ENCODE measurements around the gene DLG2. TPM values are rescaled to one million over a fixed set of nuclear protein-coding genes. Genes with fewer than 3 reads are reported as not detected.

Gene DLG2
- total and polyA plus RNA-seq, 2 donors: 4.8 to 6.6 TPM

DNA sequence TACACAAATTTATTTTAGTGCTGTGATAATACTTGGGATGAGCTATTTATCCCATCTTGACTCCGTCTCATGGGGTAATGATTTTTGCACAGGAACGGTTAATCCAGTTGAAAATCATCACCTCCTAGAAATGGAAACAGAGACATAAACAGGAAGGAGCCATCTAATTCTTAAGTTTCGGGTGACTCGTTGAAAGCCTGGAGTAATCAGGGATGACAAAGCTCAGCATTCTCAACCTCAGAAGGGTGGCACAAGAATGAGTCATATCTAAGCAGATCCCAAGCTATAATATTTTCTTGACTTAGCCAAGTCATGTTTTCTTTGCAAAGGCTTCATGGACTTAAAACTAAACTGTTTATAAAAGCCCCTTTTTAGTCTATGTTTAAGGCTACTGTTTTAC, 2060.2 kb downstream of the DLG2 start:
- WGBS: 90% methylated on average over 4 of the region's 4 CpGs
- no peak overlapping the region for H3K27ac ChIP-seq (ENCODE audit: low read depth in 1 of 2, low read length in 1 of 2)
- no peak overlapping the region for H3K4me3 ChIP-seq (ENCODE audit: low read length in 2 of 2)
- no peak for DNase-seq (ENCODE audit: low read depth in 6 of 9, low spot score in 9 of 9)
- H3K36me3 ChIP-seq (ENCODE audit: control insufficient read depth in 2 of 2, insufficient read depth in 2 of 2, low read length in 1 of 2): no peaks in the 10 kb centered on the region
- H3K27me3 ChIP-seq (ENCODE audit: control insufficient read depth in 2 of 2, insufficient read depth in 1 of 2, low read length in 1 of 2): no peaks in the 10 kb centered on the region
- no peaks in the 10 kb centered on the region for H3K9me3 ChIP-seq (ENCODE audit: control insufficient read depth in 2 of 2, insufficient read depth in 1 of 2, low read length in 1 of 2)
- H3K4me1 ChIP-seq (ENCODE audit: control insufficient read depth in 2 of 2, insufficient read depth in 2 of 2, low read length in 2 of 2): no peaks in the 10 kb centered on the region

DNA sequence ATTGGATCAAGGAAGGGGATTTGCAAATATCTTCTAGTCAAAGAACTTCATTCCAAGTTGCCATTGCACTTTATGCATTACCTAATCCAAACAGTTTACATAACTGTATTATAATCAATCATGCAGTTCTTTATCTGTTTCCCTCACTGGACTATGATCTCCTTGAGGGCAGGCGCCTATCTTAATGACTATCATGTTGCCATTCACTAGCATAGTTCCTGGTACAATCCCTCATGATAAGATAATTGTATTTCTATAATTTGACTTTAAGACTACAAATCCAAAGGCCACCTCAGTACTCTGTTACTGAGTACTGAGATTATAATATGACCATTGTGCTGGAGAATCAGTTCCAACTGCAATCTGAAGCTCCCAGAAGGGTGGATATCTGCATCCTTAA, 2062.3 kb downstream of the DLG2 start:
- Histone ChIP-seq H3K9me3 (ENCODE audit: control insufficient read depth in 2 of 2, insufficient read depth in 1 of 2, low read length in 1 of 2) (no peaks in the 10 kb centered on the region), H3K36me3 (ENCODE audit: control insufficient read depth in 2 of 2, insufficient read depth in 2 of 2, low read length in 1 of 2) (no peaks in the 10 kb centered on the region), H3K4me1 (ENCODE audit: control insufficient read depth in 2 of 2, insufficient read depth in 2 of 2, low read length in 2 of 2) (no peaks in the 10 kb centered on the region), H3K27ac (ENCODE audit: low read depth in 1 of 2, low read length in 1 of 2) (no peak overlapping the region), H3K4me3 (ENCODE audit: low read length in 2 of 2) (no peak overlapping the region), H3K27me3 (ENCODE audit: control insufficient read depth in 2 of 2, insufficient read depth in 1 of 2, low read length in 1 of 2) (no peaks in the 10 kb centered on the region)
- WGBS: 94% methylated on average over 1 of the region's 1 CpG
- DNase-seq (ENCODE audit: low read depth in 6 of 9, low spot score in 9 of 9): no peak

DNA sequence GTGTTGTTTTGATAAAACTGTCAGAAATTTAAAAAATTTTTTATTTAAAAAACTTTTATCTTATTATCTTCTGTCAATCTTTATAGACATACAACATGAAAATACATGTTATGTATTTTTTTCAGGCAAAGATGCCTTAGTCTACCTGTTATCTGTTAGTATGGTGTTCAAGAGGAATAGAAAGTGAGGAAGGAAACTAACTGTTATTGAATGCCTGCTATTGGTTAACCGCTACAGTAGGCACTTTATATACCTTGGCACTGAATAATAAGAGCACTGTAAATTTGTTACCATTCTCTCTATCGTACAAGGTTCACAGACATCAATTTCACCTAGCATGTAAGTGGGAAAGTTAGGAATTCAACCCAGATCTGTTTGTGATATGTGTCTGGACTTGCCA, 2068.9 kb downstream of the DLG2 start:
- no peaks in the 10 kb centered on the region for H3K36me3 ChIP-seq (ENCODE audit: control insufficient read depth in 2 of 2, insufficient read depth in 2 of 2, low read length in 1 of 2)

DNA sequence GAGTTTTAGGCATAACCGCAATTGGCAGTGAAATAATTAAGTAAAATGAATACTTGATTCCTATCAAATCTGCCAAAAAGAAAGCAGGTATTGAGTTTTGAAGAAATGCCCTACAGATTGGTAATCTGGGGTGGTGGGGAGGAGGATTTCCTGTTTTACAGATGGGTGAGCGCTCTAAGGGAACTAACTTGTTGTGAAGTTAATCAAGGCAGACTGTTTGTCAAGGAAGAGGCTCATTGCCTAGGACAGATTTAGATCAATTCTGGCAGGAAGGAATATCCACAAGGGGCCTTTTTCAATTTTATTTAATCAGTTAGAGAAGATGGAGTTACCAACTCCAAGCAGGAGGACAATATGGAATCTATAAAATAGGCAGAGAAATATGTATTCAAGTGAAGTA, 2069.5 kb downstream of the DLG2 start:
- no peak overlapping the region for H3K27ac ChIP-seq (ENCODE audit: low read depth in 1 of 2, low read length in 1 of 2)
- 62% methylated on average over 2 of the region's 2 CpGs for WGBS

More for the DNA sequence above, 2068.9 kb downstream of the DLG2 start:
- Histone ChIP-seq H3K4me1 (ENCODE audit: control insufficient read depth in 2 of 2, insufficient read depth in 2 of 2, low read length in 2 of 2) (no peaks in the 10 kb centered on the region), H3K27me3 (ENCODE audit: control insufficient read depth in 2 of 2, insufficient read depth in 1 of 2, low read length in 1 of 2) (no peaks in the 10 kb centered on the region), H3K9me3 (ENCODE audit: control insufficient read depth in 2 of 2, insufficient read depth in 1 of 2, low read length in 1 of 2) (no peaks in the 10 kb centered on the region), H3K4me3 (ENCODE audit: low read length in 2 of 2) (no peak overlapping the region), H3K27ac (ENCODE audit: low read depth in 1 of 2, low read length in 1 of 2) (no peak overlapping the region)
- 91% methylated on average over 2 of the region's 2 CpGs for WGBS
- no peak for DNase-seq (ENCODE audit: low read depth in 6 of 9, low spot score in 9 of 9)

DNA sequence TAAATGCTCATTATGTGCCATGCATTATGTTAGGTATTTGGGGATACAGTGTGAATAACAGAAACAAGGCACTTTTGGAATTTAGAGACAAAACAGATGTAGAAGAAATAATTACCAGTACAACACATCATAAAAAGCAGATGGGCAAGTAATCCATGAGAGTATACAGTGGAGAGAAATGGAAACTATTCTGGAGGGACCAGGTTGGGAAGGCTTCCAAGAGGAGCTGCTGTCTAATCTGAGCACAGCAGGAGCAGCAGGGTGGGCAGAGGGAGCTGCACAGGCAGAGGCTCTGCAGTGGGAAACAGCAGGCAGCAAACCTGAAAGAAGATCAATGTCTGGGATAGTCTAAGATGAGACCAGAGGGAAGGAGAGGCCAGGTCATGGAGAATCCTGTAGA, 2072.3 kb downstream of the DLG2 start:
- no peak for DNase-seq (ENCODE audit: low read depth in 6 of 9, low spot score in 9 of 9)
- no peaks in the 10 kb centered on the region for H3K36me3 ChIP-seq (ENCODE audit: control insufficient read depth in 2 of 2, insufficient read depth in 2 of 2, low read length in 1 of 2)
- no peaks in the 10 kb centered on the region for H3K4me1 ChIP-seq (ENCODE audit: control insufficient read depth in 2 of 2, insufficient read depth in 2 of 2, low read length in 2 of 2)
- no peak overlapping the region for H3K4me3 ChIP-seq (ENCODE audit: low read length in 2 of 2)
- no peak overlapping the region for H3K27ac ChIP-seq (ENCODE audit: low read depth in 1 of 2, low read length in 1 of 2)
- H3K9me3 ChIP-seq (ENCODE audit: control insufficient read depth in 2 of 2, insufficient read depth in 1 of 2, low read length in 1 of 2): no peaks in the 10 kb centered on the region
- H3K27me3 ChIP-seq (ENCODE audit: control insufficient read depth in 2 of 2, insufficient read depth in 1 of 2, low read length in 1 of 2): no peaks in the 10 kb centered on the region

More for the DNA sequence above, 2069.5 kb downstream of the DLG2 start:
- no peak overlapping the region for H3K4me3 ChIP-seq (ENCODE audit: low read length in 2 of 2)
- H3K9me3 ChIP-seq (ENCODE audit: control insufficient read depth in 2 of 2, insufficient read depth in 1 of 2, low read length in 1 of 2): no peaks in the 10 kb centered on the region
- H3K4me1 ChIP-seq (ENCODE audit: control insufficient read depth in 2 of 2, insufficient read depth in 2 of 2, low read length in 2 of 2): no peaks in the 10 kb centered on the region
- no peaks in the 10 kb centered on the region for H3K36me3 ChIP-seq (ENCODE audit: control insufficient read depth in 2 of 2, insufficient read depth in 2 of 2, low read length in 1 of 2)
- no peak for DNase-seq (ENCODE audit: low read depth in 6 of 9, low spot score in 9 of 9)
- H3K27me3 ChIP-seq (ENCODE audit: control insufficient read depth in 2 of 2, insufficient read depth in 1 of 2, low read length in 1 of 2): no peaks in the 10 kb centered on the region

DNA sequence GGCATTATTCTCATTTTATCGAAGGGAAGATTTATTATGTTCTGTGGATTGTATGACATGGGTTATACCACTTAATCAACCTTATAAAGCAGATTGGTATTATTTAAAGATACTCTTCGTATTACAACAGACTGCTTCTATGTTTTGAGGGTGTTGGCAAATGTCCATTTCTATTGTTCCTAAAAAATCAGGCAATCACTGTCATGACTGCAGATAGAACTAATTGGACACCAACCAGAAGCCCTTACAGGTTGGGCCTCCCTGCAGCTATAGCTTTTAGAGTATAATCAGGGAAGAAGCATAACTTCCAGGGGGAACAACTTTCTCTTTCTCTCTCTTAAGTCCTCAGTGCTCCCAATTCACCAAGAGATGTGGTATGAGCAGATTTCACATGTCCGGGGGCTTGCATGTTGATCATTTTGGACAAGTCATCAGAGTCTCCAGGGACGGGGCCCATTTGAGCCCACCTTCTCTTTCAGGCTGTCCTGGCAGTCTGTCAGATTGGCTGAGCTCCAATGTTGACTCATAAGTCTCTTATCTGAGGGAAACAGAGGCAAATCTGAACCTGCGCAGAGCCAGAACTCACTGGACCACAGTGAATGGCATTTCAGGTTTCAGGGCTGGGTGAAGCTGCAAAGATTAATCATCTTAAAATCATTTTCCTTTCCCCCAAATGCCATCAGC, 2077.0 kb downstream of the DLG2 start:
- Histone ChIP-seq H3K4me3 (ENCODE audit: low read length in 2 of 2) (no peak overlapping the region), H3K4me1 (ENCODE audit: control insufficient read depth in 2 of 2, insufficient read depth in 2 of 2, low read length in 2 of 2) (no peaks in the 10 kb centered on the region), H3K27me3 (ENCODE audit: control insufficient read depth in 2 of 2, insufficient read depth in 1 of 2, low read length in 1 of 2) (no peaks in the 10 kb centered on the region), H3K36me3 (ENCODE audit: control insufficient read depth in 2 of 2, insufficient read depth in 2 of 2, low read length in 1 of 2) (no peaks in the 10 kb centered on the region), H3K27ac (ENCODE audit: low read depth in 1 of 2, low read length in 1 of 2) (no peak overlapping the region), H3K9me3 (ENCODE audit: control insufficient read depth in 2 of 2, insufficient read depth in 1 of 2, low read length in 1 of 2) (no peaks in the 10 kb centered on the region)
- no peak for DNase-seq (ENCODE audit: low read depth in 6 of 9, low spot score in 9 of 9)
- 80% methylated on average over 5 of the region's 5 CpGs for WGBS

DNA sequence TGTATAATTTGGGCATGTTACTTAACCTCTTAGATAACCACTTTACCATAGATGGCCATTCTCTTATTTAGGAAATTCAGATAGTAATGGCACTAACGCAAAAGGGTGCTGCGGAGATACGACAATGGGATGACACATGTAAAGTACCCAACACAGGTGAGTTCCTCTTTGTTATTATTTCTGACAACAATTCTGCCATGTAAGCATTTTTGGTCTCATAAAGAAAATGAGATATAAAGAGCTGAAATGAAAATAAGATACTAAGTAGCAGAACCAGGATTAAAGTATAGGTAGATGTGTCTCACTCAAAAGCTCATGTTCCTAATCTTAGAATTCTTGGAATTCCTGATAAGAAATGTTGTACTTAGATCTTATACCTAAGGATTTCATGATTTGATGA, 2080.8 kb downstream of the DLG2 start:
- WGBS: 83% methylated on average over 3 of the region's 3 CpGs
- Histone ChIP-seq H3K4me3 (ENCODE audit: low read length in 2 of 2) (no peak overlapping the region), H3K4me1 (ENCODE audit: control insufficient read depth in 2 of 2, insufficient read depth in 2 of 2, low read length in 2 of 2) (peaks cover 0 to 3% of the 10 kb centered on the region in 2 donors), H3K9me3 (ENCODE audit: control insufficient read depth in 2 of 2, insufficient read depth in 1 of 2, low read length in 1 of 2) (no peaks in the 10 kb centered on the region), H3K27ac (ENCODE audit: low read depth in 1 of 2, low read length in 1 of 2) (no peak overlapping the region), H3K36me3 (ENCODE audit: control insufficient read depth in 2 of 2, insufficient read depth in 2 of 2, low read length in 1 of 2) (no peaks in the 10 kb centered on the region), H3K27me3 (ENCODE audit: control insufficient read depth in 2 of 2, insufficient read depth in 1 of 2, low read length in 1 of 2) (no peaks in the 10 kb centered on the region)
- no peak for DNase-seq (ENCODE audit: low read depth in 6 of 9, low spot score in 9 of 9)

DNA sequence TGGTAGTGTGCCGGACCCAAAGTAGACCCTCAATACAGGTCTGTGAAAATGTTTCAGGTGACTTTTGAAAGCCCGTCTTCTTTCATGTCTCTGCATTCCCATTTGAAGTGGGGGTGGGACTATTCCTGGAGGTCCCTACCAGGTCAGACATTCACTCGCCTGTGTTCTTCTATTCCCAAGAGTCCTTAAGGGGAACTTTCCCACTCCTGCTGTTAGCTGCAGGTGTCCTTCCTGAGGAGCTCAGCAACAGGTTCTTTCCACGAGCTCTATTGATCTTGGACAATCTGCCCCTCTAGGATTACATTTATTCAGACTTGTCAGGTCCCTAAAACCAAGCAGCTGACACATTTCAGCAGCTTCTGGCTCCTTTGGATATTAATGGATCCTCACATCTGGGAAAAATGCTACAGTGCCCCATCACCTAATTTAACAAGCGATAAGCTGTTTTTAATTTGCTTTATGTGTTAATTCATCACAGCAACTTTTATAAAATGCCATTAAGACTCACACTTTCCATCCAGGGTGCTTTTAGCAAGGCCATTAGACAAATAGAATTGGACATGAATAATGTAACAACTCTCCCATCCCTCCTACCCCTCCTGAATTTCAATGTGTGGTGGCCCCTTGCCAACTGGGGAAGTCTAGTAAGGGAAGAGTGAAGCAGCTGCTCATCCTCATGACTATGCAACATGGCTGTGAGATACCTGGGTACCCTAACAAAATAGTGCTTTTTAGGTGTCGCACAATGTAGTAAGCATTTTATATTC, 2081.5 kb downstream of the DLG2 start:
- H3K27ac ChIP-seq (ENCODE audit: low read depth in 1 of 2, low read length in 1 of 2): no peak overlapping the region
- H3K4me1 ChIP-seq (ENCODE audit: control insufficient read depth in 2 of 2, insufficient read depth in 2 of 2, low read length in 2 of 2): peaks cover 0 to 3% of the 10 kb centered on the region in 2 donors
- no peak for DNase-seq (ENCODE audit: low read depth in 6 of 9, low spot score in 9 of 9)
- 74% methylated on average over 6 of the region's 6 CpGs for WGBS
- no peaks in the 10 kb centered on the region for H3K9me3 ChIP-seq (ENCODE audit: control insufficient read depth in 2 of 2, insufficient read depth in 1 of 2, low read length in 1 of 2)
- no peak overlapping the region for H3K4me3 ChIP-seq (ENCODE audit: low read length in 2 of 2)
- H3K36me3 ChIP-seq (ENCODE audit: control insufficient read depth in 2 of 2, insufficient read depth in 2 of 2, low read length in 1 of 2): no peaks in the 10 kb centered on the region
- H3K27me3 ChIP-seq (ENCODE audit: control insufficient read depth in 2 of 2, insufficient read depth in 1 of 2, low read length in 1 of 2): no peaks in the 10 kb centered on the region

DNA sequence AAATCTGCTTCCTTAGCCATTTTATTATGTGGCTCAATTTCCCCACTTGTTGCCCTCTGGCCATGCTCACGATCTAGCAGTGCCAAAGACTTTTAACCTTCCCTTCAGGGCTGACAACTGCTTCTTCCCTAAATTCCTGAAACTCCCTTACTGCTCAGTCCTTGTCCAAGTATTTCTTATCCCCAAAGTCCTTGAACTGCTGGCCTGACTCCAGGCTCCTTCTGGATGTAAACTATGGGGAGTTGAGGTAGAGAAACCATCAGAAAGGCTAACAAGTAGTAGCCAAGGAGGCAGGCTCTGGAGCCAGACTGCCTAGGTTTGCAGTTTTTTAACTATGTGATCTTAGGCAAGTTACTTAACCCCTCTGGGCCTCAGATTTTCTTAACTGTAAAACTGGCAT, 2082.3 kb downstream of the DLG2 start:
- Histone ChIP-seq H3K36me3 (ENCODE audit: control insufficient read depth in 2 of 2, insufficient read depth in 2 of 2, low read length in 1 of 2) (no peaks in the 10 kb centered on the region), H3K27me3 (ENCODE audit: control insufficient read depth in 2 of 2, insufficient read depth in 1 of 2, low read length in 1 of 2) (no peaks in the 10 kb centered on the region), H3K4me1 (ENCODE audit: control insufficient read depth in 2 of 2, insufficient read depth in 2 of 2, low read length in 2 of 2) (peaks cover 0 to 3% of the 10 kb centered on the region in 2 donors), H3K27ac (ENCODE audit: low read depth in 1 of 2, low read length in 1 of 2) (no peak overlapping the region), H3K4me3 (ENCODE audit: low read length in 2 of 2) (no peak overlapping the region), H3K9me3 (ENCODE audit: control insufficient read depth in 2 of 2, insufficient read depth in 1 of 2, low read length in 1 of 2) (no peaks in the 10 kb centered on the region)
- 82% methylated on average over 1 of the region's 1 CpG for whole genome bisulfite sequencing
- no peak for DNase-seq (ENCODE audit: low read depth in 6 of 9, low spot score in 9 of 9)

All from thymus (tissue), 11 donors.